DMS114 treated with DMSO at 0.1 percent for 48 hours (cell line): ENCODE data around the gene DOCK9.

Experiments
- DNase-seq: peaks from one replicate; lab custom pipeline; 2025; ENCODE audit not compliant: unreplicated experiment; lab: John Stamatoyannopoulos, UW

DOCK9 gene

GRCh38 chr13:98888890-98889279 lies 89.0 kb downstream of the DOCK9 start:
- no peak for DNase-seq

GRCh38 chr13:98888222-98888889 lies 89.5 kb downstream of the DOCK9 start:
- DNase-seq = no peak

GRCh38 chr13:98886587-98887230 lies 91.2 kb downstream of the DOCK9 start:
- DNase-seq = no peak

GRCh38 chr13:98885600-98885999 lies 92.3 kb downstream of the DOCK9 start:
- DNase-seq = no peak

- no peak for DNase-seq
Measured at GRCh38 chr13:98883998-98884397, 93.9 kb downstream of the DOCK9 start.

- DNase-seq = no peak
Measured at GRCh38 chr13:98881390-98881789, 96.5 kb downstream of the DOCK9 start.

- no peak for DNase-seq
Measured at GRCh38 chr13:98880677-98881076, 97.2 kb downstream of the DOCK9 start.

GRCh38 chr13:98879957-98880356 lies 97.9 kb downstream of the DOCK9 start:
- DNase-seq = no peak

- DNase-seq = no peak
Measured at GRCh38 chr13:98879127-98879520, 98.7 kb downstream of the DOCK9 start.

GRCh38 chr13:98878486-98879126 lies 99.3 kb downstream of the DOCK9 start:
- DNase-seq = no peak

GRCh38 chr13:98877936-98878335 lies 99.9 kb downstream of the DOCK9 start:
- DNase-seq = no peak

GRCh38 chr13:98877466-98877865 lies 100.4 kb downstream of the DOCK9 start:
- no peak for DNase-seq

- no peak for DNase-seq
Measured at GRCh38 chr13:98875146-98875729, 102.6 kb downstream of the DOCK9 start.

- no peak for DNase-seq
Measured at GRCh38 chr13:98874029-98874397, 103.9 kb downstream of the DOCK9 start.

- no peak for DNase-seq
Measured at GRCh38 chr13:98873377-98874028, 104.4 kb downstream of the DOCK9 start.

- no peak for DNase-seq
Measured at GRCh38 chr13:98871727-98872126, 106.1 kb downstream of the DOCK9 start.

- no peak for DNase-seq
Measured at GRCh38 chr13:98869408-98870090, 108.3 kb downstream of the DOCK9 start.

GRCh38 chr13:98868932-98869331 lies 108.9 kb downstream of the DOCK9 start:
- no peak for DNase-seq

- DNase-seq = no peak
Measured at GRCh38 chr13:98866882-98867281, 111.0 kb downstream of the DOCK9 start.

- no peak for DNase-seq
Measured at GRCh38 chr13:98860491-98860890, 117.4 kb downstream of the DOCK9 start.

- no peak for DNase-seq
Measured at GRCh38 chr13:98858191-98858590, 119.7 kb downstream of the DOCK9 start.
